ENCODE measurements around the gene ARMH3.

GRCh38 chr10:102085336-102085735 lies 29.4 kb upstream of the ARMH3 start:
- TF ChIP-seq, protein P1, sequence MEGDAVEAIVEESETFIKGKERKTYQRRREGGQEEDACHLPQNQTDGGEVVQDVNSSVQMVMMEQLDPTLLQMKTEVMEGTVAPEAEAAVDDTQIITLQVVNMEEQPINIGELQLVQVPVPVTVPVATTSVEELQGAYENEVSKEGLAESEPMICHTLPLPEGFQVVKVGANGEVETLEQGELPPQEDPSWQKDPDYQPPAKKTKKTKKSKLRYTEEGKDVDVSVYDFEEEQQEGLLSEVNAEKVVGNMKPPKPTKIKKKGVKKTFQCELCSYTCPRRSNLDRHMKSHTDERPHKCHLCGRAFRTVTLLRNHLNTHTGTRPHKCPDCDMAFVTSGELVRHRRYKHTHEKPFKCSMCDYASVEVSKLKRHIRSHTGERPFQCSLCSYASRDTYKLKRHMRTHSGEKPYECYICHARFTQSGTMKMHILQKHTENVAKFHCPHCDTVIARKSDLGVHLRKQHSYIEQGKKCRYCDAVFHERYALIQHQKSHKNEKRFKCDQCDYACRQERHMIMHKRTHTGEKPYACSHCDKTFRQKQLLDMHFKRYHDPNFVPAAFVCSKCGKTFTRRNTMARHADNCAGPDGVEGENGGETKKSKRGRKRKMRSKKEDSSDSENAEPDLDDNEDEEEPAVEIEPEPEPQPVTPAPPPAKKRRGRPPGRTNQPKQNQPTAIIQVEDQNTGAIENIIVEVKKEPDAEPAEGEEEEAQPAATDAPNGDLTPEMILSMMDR (IDR thresholded peaks at IDR 0.05), result no peak
- no peak for TF ChIP-seq POLR2A (IDR thresholded peaks at IDR 0.05)

All from body of pancreas (tissue), 4 donors.